GM18951 (cell line): ENCODE measurements around the gene TSHR.
"Not testable (repeated sequence)": the region's sequence is repeated elsewhere in the genome, so short reads cannot be mapped to it uniquely, and the experiment has no call there.

ENCODE experiments used
- POLR2A ChIP-seq: IDR thresholded peaks from 4 replicates; pipeline ENCODE4 v1.6.1; 2011; ENCODE audit warnings: mild to moderate bottlenecking; ENCODE audit not compliant: insufficient read length, insufficient read depth; ENCODE audit errors: extremely low read depth
- in situ Hi-C: fragments of 300-500 bp; cut with MboI; formaldehyde crosslinking; loops from one replicate; pipeline ENCODE4 v1.12.0; 2022; ENCODE audit warnings: low sequenced_read_pairs, mixed read lengths, inconsistent platforms; ENCODE audit not compliant: unreplicated experiment

The TSHR gene

GRCh38 chr14:81085596-81085995 lies 130.2 kb downstream of the TSHR start:
- TF ChIP-seq POLR2A, result no peak
- in situ Hi-C loops, result no loop called here

DNA sequence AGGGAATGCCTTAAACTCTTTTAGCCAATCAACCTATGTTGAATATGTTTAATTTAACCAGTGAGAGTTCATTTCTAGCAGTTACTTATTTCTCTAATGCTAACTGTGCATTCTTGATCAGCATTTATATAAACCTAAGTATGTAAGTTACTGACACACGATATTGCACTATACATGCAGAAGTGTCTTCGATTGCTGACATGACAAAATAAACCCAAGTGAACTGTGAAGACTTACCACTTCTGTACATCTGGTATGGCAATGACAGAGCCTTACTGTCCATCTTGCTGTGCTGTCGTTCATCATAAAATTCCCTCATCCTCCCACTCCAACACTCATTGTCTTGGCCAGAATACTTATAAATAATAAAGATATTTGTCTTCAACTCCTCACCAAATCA lies 131.8 kb downstream of the TSHR start:
- in situ Hi-C loops, result no loop called here
- no peak for TF ChIP-seq POLR2A

- TF ChIP-seq POLR2A, result no peak
- in situ Hi-C loops, result no loop called here
Measured at GRCh38 chr14:81091139-81091538, 135.7 kb downstream of the TSHR start.

DNA sequence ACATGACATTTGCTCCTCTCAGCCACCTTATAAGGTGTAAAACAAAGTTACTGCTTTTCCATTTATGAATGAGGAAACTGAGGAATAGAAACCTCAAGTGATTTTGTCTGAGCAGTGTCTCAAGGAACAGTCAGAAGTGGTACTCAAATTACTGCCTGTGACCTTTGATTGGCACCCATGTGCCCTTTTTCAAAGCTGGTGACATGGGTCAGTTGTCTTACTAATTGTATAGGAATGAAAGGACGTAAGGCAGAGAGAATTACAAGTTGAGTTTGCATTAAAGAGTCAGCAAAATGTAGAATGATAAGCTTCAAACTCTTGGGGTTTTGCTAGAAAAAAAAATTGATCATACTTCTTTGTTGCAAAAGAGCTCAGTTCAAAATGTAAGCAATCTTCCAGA lies 136.2 kb downstream of the TSHR start:
- no peak for TF ChIP-seq POLR2A
- in situ Hi-C loops, result no loop called here

DNA sequence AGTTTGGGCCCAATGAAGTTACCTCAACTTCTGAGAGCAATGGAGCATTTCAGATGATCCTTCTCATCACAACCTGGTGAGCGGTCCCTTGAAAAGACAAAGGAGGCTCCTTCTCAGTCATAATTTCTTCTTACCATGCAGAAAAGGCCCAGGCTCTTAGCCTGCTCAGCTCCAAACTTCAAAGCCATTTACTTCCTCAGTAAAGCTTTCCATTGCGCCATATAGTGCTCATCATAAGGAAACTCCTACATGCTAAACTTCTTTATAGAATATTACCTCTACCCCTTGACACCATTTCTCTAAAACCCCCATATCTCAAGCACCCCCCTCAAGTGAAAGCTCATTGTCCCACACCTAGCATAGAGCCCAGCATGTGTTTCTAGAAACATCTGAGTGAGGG lies 138.2 kb downstream of the TSHR start:
- no peak for TF ChIP-seq POLR2A
- in situ Hi-C loops, result no loop called here

DNA sequence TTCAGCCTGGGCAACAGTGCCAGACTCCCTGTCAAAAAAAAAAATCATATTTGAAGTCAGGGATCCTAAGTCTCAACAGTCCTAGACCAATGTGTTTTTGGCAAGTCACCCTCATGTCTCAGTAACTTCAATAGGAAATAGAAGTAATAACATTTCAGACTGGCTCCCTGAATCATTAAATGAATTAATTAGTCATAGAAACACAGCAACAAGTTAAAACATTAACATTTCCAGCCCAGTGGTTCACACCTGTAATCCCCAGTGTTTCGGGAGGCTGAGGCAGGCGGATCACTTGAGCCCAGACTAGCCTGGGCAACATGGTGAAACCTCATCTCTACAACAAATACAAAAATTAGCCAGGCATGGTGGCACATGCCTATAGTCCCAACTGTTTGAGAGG lies 140.1 kb downstream of the TSHR start:
- no peak for TF ChIP-seq POLR2A
- in situ Hi-C loops, result no loop called here

DNA sequence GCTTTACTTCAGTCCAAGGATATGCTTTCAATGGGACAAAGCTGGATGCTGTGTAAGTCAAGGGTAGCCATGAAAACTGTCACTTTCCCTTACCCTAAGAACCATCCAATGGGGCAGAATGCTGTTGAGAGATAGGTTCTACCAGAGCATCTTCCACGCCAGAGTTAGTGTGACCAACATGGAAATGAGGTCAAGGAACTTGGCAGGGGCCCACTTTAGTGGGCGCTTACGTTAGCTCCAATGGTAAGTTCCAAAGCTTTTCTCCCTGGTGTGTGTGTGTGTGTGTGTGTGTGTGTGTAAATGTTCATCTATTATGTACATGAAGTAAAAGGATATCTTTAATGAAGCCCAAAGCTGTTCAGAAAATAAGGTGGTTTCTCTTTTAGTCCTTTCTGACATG lies 141.2 kb downstream of the TSHR start:
- in situ Hi-C loops, result no loop called here
- TF ChIP-seq POLR2A, result no peak

GRCh38 chr14:81102217-81102616 lies 146.8 kb downstream of the TSHR start:
- no peak for TF ChIP-seq POLR2A
- in situ Hi-C loops, result no loop called here

GRCh38 chr14:81103443-81103842 lies 148.0 kb downstream of the TSHR start:
- TF ChIP-seq POLR2A, result no peak
- in situ Hi-C loops, result no loop called here

DNA sequence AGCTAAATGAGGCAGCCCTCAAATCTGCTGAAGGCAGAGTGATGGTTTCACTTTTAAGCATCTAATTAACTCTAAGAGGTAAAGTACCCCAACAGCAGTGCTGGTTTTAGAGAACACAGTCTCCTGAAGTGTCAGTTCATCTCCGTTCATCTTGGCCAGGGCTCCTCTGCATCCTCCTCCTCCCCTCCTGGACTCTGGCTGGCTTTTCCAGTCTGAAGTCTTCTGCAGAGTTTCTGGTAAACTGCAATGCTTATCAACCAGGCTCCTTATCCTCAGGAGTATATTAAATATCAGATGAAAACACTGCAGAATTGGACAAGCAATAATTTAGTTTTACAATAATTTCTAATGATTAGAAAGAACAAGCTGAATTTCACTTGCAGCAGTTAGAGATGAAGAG lies 150.0 kb downstream of the TSHR start:
- no peak for TF ChIP-seq POLR2A
- in situ Hi-C loops, result no loop called here

GRCh38 chr14:81105961-81106360 lies 150.5 kb downstream of the TSHR start:
- in situ Hi-C loops, result no loop called here
- no peak for TF ChIP-seq POLR2A

DNA sequence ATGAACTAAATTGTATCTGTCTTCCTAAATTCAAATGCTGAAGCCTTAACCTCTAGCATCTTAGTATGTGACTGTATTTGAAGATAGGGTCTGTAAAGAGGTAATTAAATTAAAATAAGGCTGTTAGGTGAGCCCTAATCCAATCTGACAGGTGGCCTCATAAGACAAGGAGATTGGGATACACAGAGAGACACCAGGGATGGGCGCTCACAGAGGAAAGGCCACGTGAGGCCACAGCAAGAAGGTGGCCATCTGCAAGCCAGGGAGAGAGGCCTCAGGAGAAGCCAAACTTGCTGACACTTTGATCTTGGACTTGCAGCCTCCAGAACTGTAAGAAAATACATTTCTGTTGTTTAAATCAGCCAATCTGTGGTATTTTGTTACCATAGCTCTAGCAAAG lies 154.8 kb downstream of the TSHR start:
- in situ Hi-C loops, result no loop called here
- TF ChIP-seq POLR2A, result no peak

GRCh38 chr14:81113176-81113575 lies 157.8 kb downstream of the TSHR start:
- in situ Hi-C loops, result no loop called here
- TF ChIP-seq POLR2A, result no peak

GRCh38 chr14:81113945-81114820 lies 158.8 kb downstream of the TSHR start:
- in situ Hi-C loops, result not testable (repeated sequence)
